Inflammatory macrophage (primary cell): Measurements from ENCODE around the gene GKAP1.
A peak's percentile ranks its signal among the peaks of the same experiment; 100 is the strongest.
"Not testable (repeated sequence)": the region's sequence is repeated elsewhere in the genome, so short reads cannot be mapped to it uniquely, and the experiment has no call there.

Source experiments
- DNase-seq, 2 donors: peaks; one replicate each; pipeline ENCODE4 v3.0.0-alpha.2; 2020 to 2022
- total RNA-seq, 18 experiments: gene quantifications; one replicate each; lab custom pipeline; 2026; ENCODE audit warnings: mixed read lengths in 6 of 18, inconsistent platforms in 2 of 18; lab: John Stamatoyannopoulos, UW

GKAP1 gene
- total RNA-seq: 0.08 to 0.91 (median 0.25) reads per million in 18 experiments

DNA sequence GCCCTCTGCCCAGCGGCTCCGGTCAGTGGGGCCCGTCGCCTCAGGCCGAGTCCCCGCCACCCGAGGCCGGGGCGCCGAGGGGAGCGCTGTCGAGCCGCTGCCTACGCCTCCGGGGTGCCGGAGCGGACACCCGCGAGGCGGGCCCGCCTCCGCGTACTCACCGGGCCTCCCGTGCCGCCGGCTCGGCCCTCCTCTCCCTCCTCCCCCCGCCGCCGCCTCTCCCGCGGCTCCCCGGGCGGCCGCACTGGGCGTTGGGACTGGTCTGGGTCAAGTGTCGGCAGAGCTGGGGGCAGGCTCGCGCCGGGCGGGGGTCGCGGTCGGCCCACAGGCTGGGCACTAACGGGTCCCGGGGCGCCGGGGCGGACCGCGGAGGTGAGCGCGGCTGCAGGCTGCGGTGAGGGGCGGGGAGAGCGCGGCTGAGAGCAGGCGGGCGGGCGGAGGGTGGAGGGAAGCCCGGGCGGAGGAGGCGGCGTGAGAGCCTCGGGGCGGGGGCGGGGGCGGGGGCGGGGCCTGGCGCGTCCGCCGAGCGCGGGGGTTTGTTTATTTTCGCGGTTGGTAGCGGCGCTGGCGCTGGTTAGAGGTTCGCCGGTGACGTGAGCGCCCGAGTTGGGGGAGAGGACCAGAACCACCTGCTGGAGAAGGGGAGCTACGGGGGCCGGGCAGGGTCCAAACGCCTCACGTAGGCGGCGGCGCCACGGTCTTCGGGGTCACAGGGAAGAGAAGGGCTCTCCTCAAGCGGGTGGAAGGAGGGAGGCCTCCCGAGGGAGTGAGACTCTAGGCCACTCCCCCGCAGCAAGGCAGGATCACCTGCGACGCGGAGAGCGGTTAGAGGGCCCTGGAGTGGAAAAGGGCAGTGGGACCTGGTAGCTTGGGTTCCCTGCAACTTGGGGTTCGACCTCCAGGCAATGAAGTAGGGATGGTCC lies at the start of gene GKAP1:
GKAP1 (minus strand) TSS at position 414 of the 923 bp plus-strand sequence. CDS start 11,252 bp downstream, outside the sequence.
- DNase-seq: peak; percentile 44 to 45

GRCh38 chr9:83849895-83850294 lies 32.3 kb upstream of the GKAP1 start:
- DNase-seq: peak; percentile 0 to 3

GRCh38 chr9:83837070-83837643 lies 19.6 kb upstream of the GKAP1 start:
- DNase-seq: not testable (repeated sequence)

DNA sequence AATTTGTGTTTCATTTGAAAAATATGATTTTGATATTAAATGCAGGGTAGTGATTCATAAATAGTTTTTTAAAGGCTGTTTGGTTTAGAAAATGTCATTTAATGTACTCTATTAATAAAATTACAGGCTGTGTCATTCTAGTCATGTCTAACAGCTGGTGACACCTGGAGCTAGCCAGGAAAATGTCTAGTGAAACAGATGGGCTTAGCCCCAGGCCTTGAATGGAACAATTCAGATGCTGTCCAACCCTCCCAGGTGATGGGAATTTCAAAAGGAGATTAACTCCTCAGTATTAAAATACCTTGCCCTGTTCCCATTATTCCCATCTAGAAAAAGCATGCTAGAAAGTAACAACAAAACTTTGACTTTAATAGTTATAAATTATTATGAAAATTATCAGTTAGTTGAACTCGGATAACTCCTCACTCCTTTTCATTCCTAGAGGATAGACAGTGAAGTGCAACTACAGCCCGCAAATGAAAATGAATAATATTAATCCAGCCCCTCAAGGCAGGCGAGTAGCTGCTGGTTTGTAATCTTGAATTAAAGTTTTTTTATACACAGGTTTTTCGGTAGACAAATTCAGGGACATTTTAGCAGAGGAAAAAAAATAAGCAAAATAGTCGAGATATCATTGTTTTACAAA lies 13.0 kb upstream of the GKAP1 start:
- DNase-seq: not testable (repeated sequence)

GRCh38 chr9:83824986-83825623 lies 7.5 kb upstream of the GKAP1 start:
- not testable (repeated sequence) for DNase-seq

- DNase-seq: peak in 1 of 2 donors; percentile 1
Observed at GRCh38 chr9:83817011-83817355, 586 bp downstream of the GKAP1 start.

- DNase-seq: not testable (repeated sequence)
Observed at GRCh38 chr9:83815120-83815519, 2.4 kb downstream of the GKAP1 start.

DNA sequence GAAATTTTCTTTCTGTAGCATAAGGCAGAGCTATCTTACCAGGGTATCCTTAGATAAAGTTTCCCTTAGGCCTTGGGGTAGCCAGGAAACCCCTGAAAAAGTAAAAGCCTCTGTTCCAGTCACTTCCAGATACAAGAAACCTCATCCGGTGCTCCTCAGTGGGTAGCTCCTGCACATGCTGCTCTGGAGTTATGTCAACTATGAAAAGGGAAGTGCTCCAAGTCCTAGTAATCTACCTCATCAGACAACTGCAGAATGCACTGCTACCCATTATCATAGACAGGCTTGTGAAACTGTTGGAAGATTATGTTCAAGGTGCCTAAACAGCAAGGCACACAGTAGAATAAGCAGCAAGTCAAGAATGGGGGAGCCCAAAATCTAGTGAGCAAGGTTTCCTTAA lies 8.4 kb downstream of the GKAP1 start:
- DNase-seq: peak; percentile 4 to 9

DNA sequence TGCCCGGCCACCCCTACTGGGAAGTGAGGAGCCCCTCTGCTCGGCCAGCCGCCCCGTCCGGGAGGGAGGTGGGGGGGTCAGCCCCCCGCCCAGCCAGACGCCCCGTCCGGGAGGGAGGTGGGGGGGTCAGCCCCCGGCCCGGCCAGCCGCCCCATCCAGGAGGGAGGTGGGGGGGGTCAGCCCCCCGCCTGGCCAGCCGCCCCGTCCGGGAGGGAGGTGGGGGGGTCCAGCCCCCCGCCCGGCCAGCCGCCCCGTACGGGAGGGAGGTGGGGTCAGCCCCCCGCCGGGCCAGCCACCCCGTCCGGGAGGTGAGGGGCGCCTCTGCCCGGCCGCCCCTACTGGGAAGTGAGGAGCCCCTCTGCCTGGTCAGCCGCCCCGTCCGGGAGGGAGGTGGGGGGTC lies 13.1 kb downstream of the GKAP1 start:
- not testable (repeated sequence) for DNase-seq

DNA sequence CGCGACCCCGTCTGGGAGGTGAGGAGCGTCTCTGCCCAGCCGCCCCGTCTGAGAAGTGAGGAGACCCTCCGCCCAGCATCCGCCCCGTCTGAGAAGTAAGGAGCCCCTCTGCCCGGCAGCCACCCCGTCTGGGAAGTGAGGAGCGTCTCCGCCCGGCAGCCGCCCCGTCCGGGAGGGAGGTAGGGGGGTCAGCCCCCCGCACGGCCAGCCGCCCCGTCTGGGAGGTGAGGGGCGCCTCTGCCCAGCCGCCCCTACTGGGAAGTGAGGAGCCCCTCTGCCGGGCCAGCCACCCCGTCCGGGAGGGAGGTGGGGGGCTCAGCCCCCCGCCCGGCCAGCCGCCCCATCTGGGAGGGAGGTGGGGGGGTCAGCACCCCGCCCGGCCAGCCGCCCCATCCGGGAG lies 13.6 kb downstream of the GKAP1 start:
- not testable (repeated sequence) for DNase-seq

DNA sequence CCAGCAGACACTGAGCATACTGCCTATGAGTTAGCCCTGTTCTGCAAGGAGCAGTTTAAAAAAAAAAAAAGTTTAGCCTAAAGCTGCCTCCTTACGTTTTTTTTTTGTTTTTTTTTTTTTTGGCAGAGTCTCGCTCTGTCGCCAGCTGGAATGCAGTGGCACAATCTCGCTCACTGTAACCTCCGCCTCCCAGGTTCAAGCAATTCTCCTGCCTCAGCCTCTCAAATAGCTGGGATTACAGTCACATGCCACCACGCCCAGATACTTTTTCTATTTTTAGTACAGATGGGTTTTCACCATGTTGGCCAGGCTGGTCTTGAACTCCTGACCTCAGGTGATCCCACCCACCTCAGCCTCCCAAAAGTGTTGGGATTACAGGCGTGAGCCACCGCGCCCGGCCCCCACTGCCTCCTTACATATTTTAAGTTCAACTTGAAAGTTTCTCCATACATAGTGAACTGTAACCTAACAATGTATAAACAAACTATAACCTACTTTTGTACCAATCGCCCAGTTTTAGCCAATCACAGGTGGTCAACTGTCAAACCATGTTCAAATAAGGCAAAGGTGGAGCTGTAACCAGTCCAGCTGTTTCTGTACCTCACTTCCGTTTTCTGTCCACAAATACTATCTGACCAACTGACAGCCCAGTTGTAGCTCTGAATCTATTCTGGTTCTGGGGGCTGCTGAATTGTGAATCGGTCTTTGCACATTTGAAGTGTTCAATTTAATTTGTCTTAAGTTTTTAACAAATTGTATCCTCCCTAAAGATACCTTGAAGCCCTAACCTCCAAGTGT lies 17.1 kb downstream of the GKAP1 start:
- no peak for DNase-seq

- no peak for DNase-seq
Observed at GRCh38 chr9:83794051-83794450, 23.5 kb downstream of the GKAP1 start.

DNA sequence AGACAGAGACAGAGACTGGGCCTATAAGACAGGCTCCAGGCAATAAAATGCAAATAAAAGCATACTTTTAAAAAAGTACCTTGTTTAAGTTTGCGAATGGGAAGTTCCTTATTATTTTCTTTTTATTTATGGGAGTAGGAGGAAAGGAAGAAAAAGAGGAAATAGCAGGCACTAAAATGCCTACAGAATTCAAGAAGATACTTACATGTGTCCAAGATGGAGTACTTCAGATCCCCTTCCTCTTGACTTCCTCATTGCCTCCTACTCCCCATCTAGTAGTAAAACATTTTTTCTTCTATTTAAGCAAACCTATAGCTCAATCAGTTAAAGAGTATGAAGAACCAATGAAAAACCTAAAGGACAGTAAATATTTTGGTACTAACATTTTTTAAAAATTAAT lies 24.8 kb downstream of the GKAP1 start:
- peak; percentile 28 to 36 for DNase-seq

DNA sequence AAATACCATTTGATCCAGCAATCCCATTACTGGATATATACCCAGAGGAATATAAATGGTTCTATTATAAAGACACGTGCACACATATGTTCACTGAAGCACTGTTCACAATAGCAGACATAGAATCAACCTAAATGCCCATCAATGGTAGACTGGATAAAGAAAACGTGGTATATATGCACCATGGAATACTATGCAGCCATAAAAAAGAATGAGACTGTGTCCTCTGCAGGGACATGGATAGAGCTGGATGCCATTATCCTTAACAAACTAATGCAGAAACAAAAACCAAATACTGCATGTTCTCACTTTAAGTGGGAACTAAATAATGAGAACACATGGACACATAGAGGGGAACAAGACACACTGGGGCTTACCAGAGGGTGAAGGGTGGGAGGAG lies 39.4 kb downstream of the GKAP1 start:
- DNase-seq: no peak

DNA sequence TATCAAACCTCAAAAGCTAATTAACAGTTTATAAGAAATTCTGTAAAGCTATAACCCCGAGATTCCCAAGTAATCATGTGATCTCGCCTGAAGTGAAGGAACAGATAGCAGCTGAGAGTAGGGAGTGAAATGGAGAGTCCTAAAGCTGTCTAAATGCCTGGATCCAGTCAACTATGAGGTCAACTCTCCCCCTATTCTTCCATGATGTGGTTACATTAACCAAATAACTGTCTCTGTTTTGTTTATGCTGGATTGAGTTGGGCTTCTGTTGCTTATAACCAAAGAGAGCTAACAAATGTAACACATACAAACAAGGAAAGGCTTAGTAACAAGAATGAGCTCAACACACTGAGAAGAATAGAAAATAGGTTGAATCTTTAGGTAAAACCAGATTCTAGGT lies 41.6 kb downstream of the GKAP1 start:
- DNase-seq: no peak

DNA sequence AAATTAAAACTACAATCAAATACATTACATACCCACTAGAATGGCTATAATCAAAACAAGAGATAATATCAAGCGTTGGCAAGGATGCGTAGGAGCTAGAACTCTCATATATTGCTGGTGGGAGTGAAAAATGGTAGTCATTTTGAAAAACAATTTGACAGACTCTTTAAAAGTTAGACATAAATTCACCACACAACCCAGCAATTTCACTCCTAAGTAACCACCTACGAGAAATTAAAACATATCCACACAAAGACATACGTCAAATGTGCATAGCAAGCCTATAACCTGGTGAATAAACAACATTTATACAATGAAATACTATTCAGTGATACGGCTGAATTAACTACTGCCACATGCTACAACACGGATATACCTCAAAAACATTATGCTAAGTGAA lies 44.7 kb downstream of the GKAP1 start:
- DNase-seq: no peak

GRCh38 chr9:83765376-83765775 lies 52.2 kb downstream of the GKAP1 start:
- DNase-seq: no peak

DNA sequence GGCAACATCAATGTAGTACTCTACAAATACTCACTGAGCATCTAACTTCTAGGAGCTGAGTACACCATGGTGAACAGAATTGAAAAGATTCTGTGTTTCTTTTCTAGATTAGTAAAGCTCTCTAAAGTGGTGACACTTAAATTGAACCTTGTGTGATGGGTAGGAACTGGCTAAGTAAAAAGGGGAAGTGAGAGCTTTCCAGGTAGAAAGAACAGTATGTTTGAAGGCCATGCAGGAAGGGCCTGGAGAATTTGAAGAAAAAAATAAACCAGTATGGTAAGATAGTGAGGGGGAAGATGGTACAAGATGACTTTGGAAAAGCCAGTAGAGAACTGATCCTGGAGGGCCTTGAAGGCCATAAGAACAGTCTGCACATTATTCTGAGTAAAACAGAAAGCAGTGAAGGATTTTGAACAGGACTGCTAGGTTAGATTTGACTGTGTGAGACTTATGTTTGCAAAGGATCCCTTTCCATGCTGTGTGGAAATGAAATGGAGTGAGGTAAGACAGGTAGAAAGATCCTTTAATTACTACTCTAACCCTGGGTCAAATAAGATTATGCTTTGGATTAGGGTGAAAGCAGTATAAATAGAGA lies 63.1 kb downstream of the GKAP1 start:
- no peak for DNase-seq

DNA sequence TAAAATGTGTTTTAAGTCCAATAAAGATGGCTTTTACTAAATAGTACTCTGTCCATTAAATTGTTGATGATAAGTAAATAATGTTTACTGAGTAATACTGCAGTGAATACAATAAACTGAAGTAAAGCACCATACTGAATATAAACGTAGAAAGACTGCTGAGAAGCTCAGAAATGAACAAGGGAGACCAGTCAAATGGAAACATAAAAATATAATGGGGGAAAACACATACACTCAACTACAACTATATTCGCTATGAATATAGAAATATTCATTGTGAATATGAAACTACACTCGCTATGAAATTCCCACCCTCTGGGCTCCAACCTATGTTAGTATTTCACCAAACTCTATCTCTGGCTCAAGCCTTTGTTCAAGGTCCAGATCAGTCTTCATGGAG lies 67.9 kb downstream of the GKAP1 start:
- DNase-seq: no peak

DNA sequence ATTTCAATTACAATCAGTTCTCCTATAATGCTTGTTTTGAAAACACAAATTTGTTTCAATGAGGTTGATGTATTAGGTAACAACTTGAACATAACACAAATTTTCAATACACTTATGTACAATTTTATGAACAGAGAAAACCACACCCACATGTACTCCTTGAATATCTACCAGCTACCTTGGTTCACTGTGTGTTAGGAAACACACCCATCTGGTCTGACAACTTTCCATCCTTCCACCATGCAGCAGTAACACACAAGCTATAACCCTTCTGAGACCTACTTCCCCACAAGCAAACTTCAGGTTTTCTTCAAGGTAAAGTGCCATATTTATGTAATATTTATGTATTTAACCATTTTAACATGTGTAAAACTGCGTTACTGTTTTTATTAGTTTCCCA lies 73.4 kb downstream of the GKAP1 start:
- no peak for DNase-seq

DNA sequence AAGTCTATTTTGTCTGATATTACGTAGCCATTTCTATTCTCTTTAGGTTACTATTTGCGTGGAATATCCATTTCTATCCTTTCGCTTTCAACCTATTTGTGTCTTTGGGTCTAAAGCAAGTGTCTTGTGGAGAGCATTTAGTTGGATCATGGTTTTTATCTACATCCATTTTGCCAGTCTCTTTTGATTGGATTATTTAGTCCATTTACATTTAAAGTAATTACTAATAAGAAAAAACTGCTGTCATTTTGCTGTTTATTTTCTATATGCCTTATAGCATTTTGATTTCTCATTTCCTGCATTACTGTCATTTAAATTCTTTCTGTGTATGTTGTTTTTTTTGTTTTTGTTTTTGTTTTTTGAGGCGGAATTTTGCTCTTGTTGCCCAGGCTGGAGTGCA lies 83.8 kb downstream of the GKAP1 start:
- DNase-seq: no peak
